ENCODE measurements around the gene SNRNP25. TPM values are rescaled to one million over a fixed set of nuclear protein-coding genes. Genes with fewer than 3 reads are reported as not detected.
A peak's percentile ranks its signal among the peaks of the same experiment; 100 is the strongest.

Gene SNRNP25
- total RNA-seq, 1 experiment from 2014 or later, result 87.8 TPM

DNA sequence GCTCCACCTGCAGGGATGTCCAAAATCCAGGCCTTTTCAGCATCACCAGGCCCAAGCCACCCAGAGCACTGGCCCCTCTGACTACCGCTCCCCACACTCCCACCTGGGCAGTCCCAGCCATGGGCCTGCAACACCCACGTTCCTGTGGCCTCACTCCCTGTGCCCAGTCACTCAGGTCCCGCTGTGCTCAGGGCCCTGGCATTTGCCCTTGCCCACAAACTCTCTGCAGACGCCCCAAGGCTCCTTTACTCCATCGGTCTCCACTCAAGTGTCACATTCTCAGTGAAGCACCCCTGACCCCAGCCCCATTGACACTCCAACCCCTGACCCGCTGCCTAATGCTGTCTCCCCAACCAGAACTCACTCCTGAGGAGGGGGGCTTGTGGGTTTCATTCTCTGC lies 48.0 kb downstream of the SNRNP25 start:
- Histone ChIP-seq H3K27me3 (no peaks in the 10 kb centered on the region), H3K4me3 (no peak overlapping the region), H3K36me3 (peaks cover 53% of the 10 kb centered on the region), H3K9me3 (no peaks in the 10 kb centered on the region)
- no peak for DNase-seq

GRCh38 chr16:102060-102855 lies 48.6 kb downstream of the SNRNP25 start:
- no peak overlapping the region for H3K4me3 ChIP-seq
- DNase-seq, result no peak

DNA sequence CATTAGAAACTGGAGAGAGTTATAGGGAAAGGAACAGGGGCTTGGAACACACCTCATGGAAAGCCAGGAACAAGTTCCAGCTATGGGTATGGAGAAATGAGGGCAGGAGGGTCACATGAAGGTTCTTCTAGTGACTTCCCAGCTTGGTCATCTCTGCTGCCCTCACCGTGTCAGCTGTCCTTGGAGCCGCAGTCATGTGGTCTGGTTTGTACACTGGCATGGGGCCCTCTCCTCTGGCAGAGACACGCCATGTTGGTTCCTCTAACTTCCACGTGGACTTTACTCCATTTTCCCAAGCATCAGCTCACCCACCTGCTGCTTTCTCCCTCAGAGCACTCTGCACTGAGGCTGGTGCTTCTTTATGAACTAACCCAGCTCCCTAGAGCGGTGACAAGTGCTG lies 50.7 kb downstream of the SNRNP25 start:
- Histone ChIP-seq H3K9me3 (no peaks in the 10 kb centered on the region), H3K4me3 (no peak overlapping the region), H3K36me3 (peaks cover 45% of the 10 kb centered on the region), H3K27me3 (no peaks in the 10 kb centered on the region)
- DNase-seq, result no peak

More at GRCh38 chr16:102060-102855, 48.6 kb downstream of the SNRNP25 start:
- no peaks in the 10 kb centered on the region for H3K27me3 ChIP-seq
- H3K36me3 ChIP-seq, result peaks cover 55% of the 10 kb centered on the region
- no peaks in the 10 kb centered on the region for H3K9me3 ChIP-seq

- Histone ChIP-seq H3K9me3 (no peaks in the 10 kb centered on the region), H3K27me3 (no peaks in the 10 kb centered on the region), H3K36me3 (peaks cover 50% of the 10 kb centered on the region), H3K4me3 (no peak overlapping the region)
- no peak for DNase-seq
Observed at GRCh38 chr16:104928-105327, 51.3 kb downstream of the SNRNP25 start.

GRCh38 chr16:105521-105920 lies 51.9 kb downstream of the SNRNP25 start:
- Histone ChIP-seq H3K36me3 (peaks cover 56% of the 10 kb centered on the region), H3K9me3 (no peaks in the 10 kb centered on the region), H3K4me3 (no peak overlapping the region), H3K27me3 (no peaks in the 10 kb centered on the region)
- DNase-seq, result no peak

- no peaks in the 10 kb centered on the region for H3K27me3 ChIP-seq
- H3K4me3 ChIP-seq, result no peak overlapping the region
- peaks cover 67% of the 10 kb centered on the region for H3K36me3 ChIP-seq
- no peaks in the 10 kb centered on the region for H3K9me3 ChIP-seq
- DNase-seq, result peak; percentile 50
Observed at GRCh38 chr16:106623-107324, 53.1 kb downstream of the SNRNP25 start.

Other genes with a start within 250 kb of the SNRNP25 start
- gene POLR3K, start 220 bp upstream of the SNRNP25 start, total RNA-seq (2014; rRNA removed; shearing (Covaris generic); ENCODE audit: low replicate concordance), result 16.4 and 25.5 TPM in 2 replicates
- 4.2 and 12.0 TPM in 2 replicates for gene RHBDF1, start 18.8 kb downstream of the SNRNP25 start, total RNA-seq (2014; rRNA removed; shearing (Covaris generic); ENCODE audit: low replicate concordance)
- 126 and 258 TPM in 2 replicates for gene MPG, start 24.4 kb downstream of the SNRNP25 start, total RNA-seq (2014; rRNA removed; shearing (Covaris generic); ENCODE audit: low replicate concordance)
- gene NPRL3, start 84.8 kb downstream of the SNRNP25 start, total RNA-seq (2014; rRNA removed; shearing (Covaris generic); ENCODE audit: low replicate concordance), result 9.6 and 18.2 TPM in 2 replicates
- gene HBZ, start 98.8 kb downstream of the SNRNP25 start, total RNA-seq (2014; rRNA removed; shearing (Covaris generic); ENCODE audit: low replicate concordance), result not detected in 2 replicates
- not detected in 2 replicates for gene HBM, start 112.2 kb downstream of the SNRNP25 start, total RNA-seq (2014; rRNA removed; shearing (Covaris generic); ENCODE audit: low replicate concordance)
- gene HBA2, start 119.0 kb downstream of the SNRNP25 start, total RNA-seq (2014; rRNA removed; shearing (Covaris generic); ENCODE audit: low replicate concordance), result not detected in 2 replicates
- gene HBA1, start 122.9 kb downstream of the SNRNP25 start, total RNA-seq (2014; rRNA removed; shearing (Covaris generic); ENCODE audit: low replicate concordance), result not detected in 2 replicates
- gene HBQ1, start 126.6 kb downstream of the SNRNP25 start, total RNA-seq (2014; rRNA removed; shearing (Covaris generic); ENCODE audit: low replicate concordance), result not detected in 2 replicates
- gene LUC7L, start 175.6 kb downstream of the SNRNP25 start, total RNA-seq (2014; rRNA removed; shearing (Covaris generic); ENCODE audit: low replicate concordance), result 45.1 and 58.4 TPM in 2 replicates
- 65.6 and 106 TPM in 2 replicates for gene FAM234A, start 181.0 kb downstream of the SNRNP25 start, total RNA-seq (2014; rRNA removed; shearing (Covaris generic); ENCODE audit: low replicate concordance)
- not detected in 2 replicates for gene RGS11, start 222.1 kb downstream of the SNRNP25 start, total RNA-seq (2014; rRNA removed; shearing (Covaris generic); ENCODE audit: low replicate concordance)
- 5.9 TPM in 1 of 2 replicates, not detected in the other for gene ARHGDIG, start 226.8 kb downstream of the SNRNP25 start, total RNA-seq (2014; rRNA removed; shearing (Covaris generic); ENCODE audit: low replicate concordance)
- gene PDIA2, start 229.3 kb downstream of the SNRNP25 start, total RNA-seq (2014; rRNA removed; shearing (Covaris generic); ENCODE audit: low replicate concordance), result 3.1 TPM in 1 of 2 replicates, not detected in the other